Measurements from ENCODE around the gene ABHD17B.

ABHD17B gene

DNA sequence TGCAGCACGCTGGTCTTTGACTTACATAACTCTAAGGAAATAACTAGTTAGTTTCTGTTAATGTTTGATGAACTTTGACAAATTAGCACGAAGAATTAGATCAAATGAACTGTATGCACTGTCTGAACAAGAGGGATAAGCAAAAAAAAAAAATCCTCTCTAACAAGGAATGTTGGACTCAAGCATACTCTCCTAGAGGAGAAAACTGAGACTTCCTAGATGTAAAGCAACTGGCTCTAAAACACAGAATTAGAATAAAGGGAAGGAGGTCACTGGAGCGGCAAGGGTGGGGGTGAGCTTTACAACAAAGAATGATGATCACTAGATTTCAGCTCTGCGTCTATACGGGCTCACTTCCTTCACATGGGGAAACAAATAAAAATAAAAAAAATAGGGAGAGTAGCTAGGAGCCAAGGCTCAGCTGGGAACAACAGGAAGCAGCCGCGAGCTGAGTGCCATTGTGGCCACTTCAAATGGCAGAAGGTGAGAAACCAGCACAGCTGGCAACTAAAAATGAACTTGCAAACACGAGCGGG is 94.0 kb downstream of the ABHD17B start:
- no peak for DNase-seq

Measured in NCI-H446 (cell line).